Transverse colon (tissue), 4 donors: Measurements from ENCODE around the gene TEKT5.

ENCODE experiments used
- POLR2A ChIP-seq: fragments of 450-650 bp; IDR thresholded peaks from one replicate; pipeline ENCODE4 v1.6.1; 2016; ENCODE audit warnings: antibody characterized with exemption, mild to moderate bottlenecking, moderate library complexity
- POLR2AphosphoS5 ChIP-seq, 3 donors: sonication (generic); formaldehyde crosslinking; IDR thresholded peaks; one replicate each; pipeline ENCODE4 v1.6.1; 2016; ENCODE audit warnings: antibody characterized with exemption in 3 of 3
- TF ChIP-seq, protein P1 (sequence below), 5 experiments: fragments of 200-600 bp in 3 of 5; fragments of 450-650 bp in 2 of 5; sonication (generic) in 3 of 5; IDR thresholded peaks; 1 replicate in 2 of 5; 2 replicates in 3 of 5; pipeline ENCODE4 v1.5.1; 2016 to 2017; ENCODE audit warnings: antibody characterized with exemption in 5 of 5, inconsistent platforms in 3 of 5, mild to moderate bottlenecking in 2 of 5, moderate library complexity in 1 of 5

DNA sequence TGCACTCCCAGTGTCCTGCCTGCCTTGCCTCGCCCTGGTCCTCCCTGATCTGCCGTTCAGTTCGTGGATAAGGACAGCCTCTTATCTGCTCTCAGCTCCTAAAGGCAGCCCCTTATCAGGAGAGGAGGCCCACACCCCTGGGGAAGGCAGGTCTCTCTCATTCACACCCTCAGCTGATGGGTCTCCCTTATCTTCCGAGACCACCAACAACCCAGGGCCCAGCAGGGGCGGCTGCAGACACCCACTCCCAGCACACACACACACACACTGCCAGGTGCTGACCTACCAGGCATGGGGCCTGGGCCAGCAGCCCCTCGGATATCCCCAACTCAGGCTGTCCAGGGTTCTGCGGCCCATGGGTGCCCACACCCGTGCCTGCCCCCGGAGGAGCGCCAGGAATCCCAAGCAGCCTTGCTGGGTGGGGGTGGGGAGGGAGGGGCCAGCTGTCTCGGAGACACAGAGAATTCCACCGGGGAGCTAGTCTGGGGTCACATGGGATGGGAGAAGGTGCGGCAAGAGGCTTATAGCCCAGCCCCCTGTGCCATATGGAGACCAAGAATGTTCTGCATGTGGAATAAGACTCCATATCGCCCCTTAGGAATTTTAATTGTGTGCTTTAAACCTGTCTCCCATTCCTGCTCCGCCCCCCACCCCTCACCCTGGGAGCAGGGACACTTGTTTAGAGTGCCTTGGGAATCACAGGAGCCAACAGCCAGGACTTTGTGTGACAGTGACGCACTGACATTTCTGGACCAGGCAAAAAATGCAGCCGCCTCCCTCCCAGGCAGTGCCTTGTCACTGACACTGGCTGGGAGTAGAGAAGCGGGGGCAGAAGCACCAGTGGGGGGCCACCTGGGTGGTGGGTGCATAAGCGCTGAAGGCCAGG is 72.5 kb downstream of the TEKT5 start:
- TF ChIP-seq, protein P1, sequence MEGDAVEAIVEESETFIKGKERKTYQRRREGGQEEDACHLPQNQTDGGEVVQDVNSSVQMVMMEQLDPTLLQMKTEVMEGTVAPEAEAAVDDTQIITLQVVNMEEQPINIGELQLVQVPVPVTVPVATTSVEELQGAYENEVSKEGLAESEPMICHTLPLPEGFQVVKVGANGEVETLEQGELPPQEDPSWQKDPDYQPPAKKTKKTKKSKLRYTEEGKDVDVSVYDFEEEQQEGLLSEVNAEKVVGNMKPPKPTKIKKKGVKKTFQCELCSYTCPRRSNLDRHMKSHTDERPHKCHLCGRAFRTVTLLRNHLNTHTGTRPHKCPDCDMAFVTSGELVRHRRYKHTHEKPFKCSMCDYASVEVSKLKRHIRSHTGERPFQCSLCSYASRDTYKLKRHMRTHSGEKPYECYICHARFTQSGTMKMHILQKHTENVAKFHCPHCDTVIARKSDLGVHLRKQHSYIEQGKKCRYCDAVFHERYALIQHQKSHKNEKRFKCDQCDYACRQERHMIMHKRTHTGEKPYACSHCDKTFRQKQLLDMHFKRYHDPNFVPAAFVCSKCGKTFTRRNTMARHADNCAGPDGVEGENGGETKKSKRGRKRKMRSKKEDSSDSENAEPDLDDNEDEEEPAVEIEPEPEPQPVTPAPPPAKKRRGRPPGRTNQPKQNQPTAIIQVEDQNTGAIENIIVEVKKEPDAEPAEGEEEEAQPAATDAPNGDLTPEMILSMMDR (IDR thresholded peaks at IDR 0.05): no peak
- TF ChIP-seq POLR2AphosphoS5 (IDR thresholded peaks at IDR 0.05) (no peak), POLR2A (no peak)
